KMS-11 (cell line): ENCODE results near the gene ABLIM2.

Experiments
- H2AFZ ChIP-seq: fragments of 200-600 bp; sonication (generic); 2 replicates; pipeline ENCODE4 v1.6.1; 2016; ENCODE audit warnings: antibody characterized with exemption, mixed run types, low read depth
- H3K27ac ChIP-seq: fragments of 200-600 bp; sonication (generic); 2 replicates; pipeline ENCODE4 v1.6.1; 2016; ENCODE audit warnings: mild to moderate bottlenecking, mixed run types
- H3K27me3 ChIP-seq: fragments of 200-600 bp; sonication (generic); 2 replicates; pipeline ENCODE4 v1.6.1; 2017; ENCODE audit warnings: mild to moderate bottlenecking, low read depth, mixed run types, moderate library complexity; ENCODE audit not compliant: insufficient read depth
- H3K36me3 ChIP-seq: fragments of 200-600 bp; sonication (generic); 2 replicates; pipeline ENCODE4 v1.6.1; 2017; ENCODE audit warnings: mild to moderate bottlenecking, mixed run types; ENCODE audit not compliant: insufficient read depth
- H3K4me1 ChIP-seq: fragments of 200-600 bp; sonication (generic); 2 replicates; pipeline ENCODE4 v1.6.1; 2016; ENCODE audit warnings: mild to moderate bottlenecking, low read depth, mixed run types; ENCODE audit not compliant: poor library complexity, severe bottlenecking
- H3K4me2 ChIP-seq: fragments of 200-600 bp; sonication (generic); 2 replicates; pipeline ENCODE4 v1.7.0; 2016; ENCODE audit warnings: mild to moderate bottlenecking, mixed run types
- H3K4me3 ChIP-seq: fragments of 200-600 bp; sonication (generic); IDR thresholded peaks from 2 replicates; pipeline ENCODE4 v1.6.1; 2017; ENCODE audit warnings: low read depth, low read length, mixed read lengths; ENCODE audit not compliant: insufficient read depth
- H3K79me2 ChIP-seq: fragments of 200-600 bp; sonication (generic); 2 replicates; pipeline ENCODE4 v1.6.1; 2016; ENCODE audit warnings: low read depth, mixed run types; ENCODE audit not compliant: insufficient read depth
- H3K9ac ChIP-seq: fragments of 200-600 bp; sonication (generic); 2 replicates; pipeline ENCODE4 v1.6.1; 2016; ENCODE audit warnings: mild to moderate bottlenecking, mixed run types
- H4K20me1 ChIP-seq: fragments of 200-600 bp; sonication (generic); 2 replicates; pipeline ENCODE4 v1.6.1; 2016; ENCODE audit warnings: mild to moderate bottlenecking, mixed run types; ENCODE audit not compliant: insufficient read depth
- CTCF ChIP-seq: fragments of 200-600 bp; sonication (generic); conservative IDR thresholded peaks from 2 replicates; pipeline ENCODE4 v1.6.1; 2017; ENCODE audit warnings: low read depth, mild to moderate bottlenecking, antibody characterized with exemption, low read length, moderate library complexity, mixed read lengths

ABLIM2 gene

GRCh38 chr4:8119877-8120276 lies 38.7 kb downstream of the ABLIM2 start:
- Histone ChIP-seq H3K79me2 (no peaks in the 10 kb centered on the region), H3K27ac (no peak overlapping the region), H3K4me1 (no peaks in the 10 kb centered on the region), H3K27me3 (no peaks in the 10 kb centered on the region), H2AFZ (no peak overlapping the region), H3K4me3 (no peak overlapping the region), H3K9ac (no peak overlapping the region), H3K4me2 (no peak overlapping the region), H3K36me3 (no peaks in the 10 kb centered on the region), H4K20me1 (no peaks in the 10 kb centered on the region)
- TF ChIP-seq CTCF: no peak

- H3K9ac ChIP-seq: no peak overlapping the region
- H2AFZ ChIP-seq: no peak overlapping the region
- no peak overlapping the region for H3K27ac ChIP-seq
- no peaks in the 10 kb centered on the region for H3K36me3 ChIP-seq
- H3K4me1 ChIP-seq: no peaks in the 10 kb centered on the region
- TF ChIP-seq CTCF: no peak
- H4K20me1 ChIP-seq: no peaks in the 10 kb centered on the region
- H3K4me2 ChIP-seq: no peak overlapping the region
- no peaks in the 10 kb centered on the region for H3K79me2 ChIP-seq
- no peak overlapping the region for H3K4me3 ChIP-seq
- no peaks in the 10 kb centered on the region for H3K27me3 ChIP-seq
Measured at GRCh38 chr4:8118531-8118930, 40.1 kb downstream of the ABLIM2 start.

GRCh38 chr4:8118035-8118434 lies 40.6 kb downstream of the ABLIM2 start:
- Histone ChIP-seq H2AFZ (no peak overlapping the region), H3K4me1 (no peaks in the 10 kb centered on the region), H3K27ac (no peak overlapping the region), H3K9ac (no peak overlapping the region), H3K79me2 (no peaks in the 10 kb centered on the region), H3K4me3 (no peak overlapping the region), H3K27me3 (no peaks in the 10 kb centered on the region), H3K4me2 (no peak overlapping the region), H3K36me3 (no peaks in the 10 kb centered on the region), H4K20me1 (no peaks in the 10 kb centered on the region)
- no peak for TF ChIP-seq CTCF

GRCh38 chr4:8117278-8117682 lies 41.3 kb downstream of the ABLIM2 start:
- H3K4me1 ChIP-seq: no peaks in the 10 kb centered on the region
- no peaks in the 10 kb centered on the region for H3K36me3 ChIP-seq
- H4K20me1 ChIP-seq: no peaks in the 10 kb centered on the region
- no peaks in the 10 kb centered on the region for H3K27me3 ChIP-seq
- TF ChIP-seq CTCF: no peak
- H3K4me3 ChIP-seq: no peak overlapping the region
- H3K27ac ChIP-seq: no peak overlapping the region
- H3K79me2 ChIP-seq: no peaks in the 10 kb centered on the region
- no peak overlapping the region for H3K9ac ChIP-seq
- no peak overlapping the region for H3K4me2 ChIP-seq
- H2AFZ ChIP-seq: no peak overlapping the region

- no peak for TF ChIP-seq CTCF
- Histone ChIP-seq H3K27me3 (no peaks in the 10 kb centered on the region), H3K4me2 (no peak overlapping the region), H3K36me3 (no peaks in the 10 kb centered on the region), H3K27ac (no peak overlapping the region), H4K20me1 (no peaks in the 10 kb centered on the region), H3K4me1 (no peaks in the 10 kb centered on the region), H3K9ac (no peak overlapping the region), H3K4me3 (no peak overlapping the region), H2AFZ (no peak overlapping the region), H3K79me2 (no peaks in the 10 kb centered on the region)
Measured at GRCh38 chr4:8115916-8116315, 42.7 kb downstream of the ABLIM2 start.
